PC-3 (cell line): ENCODE data around the gene STXBP1. TPM values are rescaled to one million over a fixed set of nuclear protein-coding genes. Genes with fewer than 3 reads are reported as not detected.

Experiments
- ATAC-seq: fragments of 200-7000 bp; cut with Tn5 transposase; 2 replicates; pipeline ENCODE4 v1.9.1; 2020; ENCODE audit warnings: mild to moderate bottlenecking, moderate library complexity
- BruUV-seq: library from RNA; stranded (reverse); fragments of 400-500 nt; replicated peaks from 2 replicates; lab custom pipeline; 2021; lab: Mats Ljungman, UMichigan
- CTCF ChIA-PET: fragments of 300-600 bp; sonication (Branson Sonifier 250); formaldehyde crosslinking; loops from one replicate; lab custom pipeline; 2022; ENCODE audit warnings: antibody characterized with exemption; lab: Charles Lee
- POLR2A ChIA-PET: fragments of 300-600 bp; sonication (Branson Sonifier 250); formaldehyde crosslinking; loops from one replicate; lab custom pipeline; 2022; ENCODE audit warnings: antibody characterized with exemption; ENCODE audit not compliant: unreplicated experiment; lab: Charles Lee
- DNase-seq: peaks from one replicate; pipeline ENCODE4 v3.0.0-alpha.2; 2015
- H2AFZ ChIP-seq: fragments of 300-600 bp; sonication (generic); 2 replicates; pipeline ENCODE4 v1.6.0; 2016; ENCODE audit warnings: antibody characterized with exemption, low read length
- H3F3A ChIP-seq: fragments of 300-600 bp; sonication (generic); one replicate; pipeline ENCODE4 v1.6.0; 2017; ENCODE audit warnings: antibody characterized with exemption, low read length, control low read depth, mild to moderate bottlenecking; ENCODE audit not compliant: unreplicated experiment
- H3K27ac ChIP-seq: fragments of 300-600 bp; sonication (generic); 2 replicates; pipeline ENCODE4 v1.5.1; 2016; ENCODE audit warnings: mild to moderate bottlenecking, low read length
- H3K27me3 ChIP-seq: fragments of 300-600 bp; sonication (generic); 2 replicates; pipeline ENCODE4 v1.6.1; 2016; ENCODE audit warnings: low read length, mixed read lengths
- H3K36me3 ChIP-seq: fragments of 300-600 bp; sonication (generic); 2 replicates; pipeline ENCODE4 v1.6.1; 2016; ENCODE audit warnings: low read depth, mixed run types, low read length, mixed read lengths
- H3K4me1 ChIP-seq: fragments of 300-600 bp; sonication (generic); 2 replicates; pipeline ENCODE4 v1.5.1; 2016; ENCODE audit warnings: low read length; ENCODE audit not compliant: insufficient read depth
- H3K4me2 ChIP-seq: fragments of 300-600 bp; sonication (generic); 2 replicates; pipeline ENCODE4 v1.6.0; 2016; ENCODE audit warnings: low read length
- H3K4me3 ChIP-seq: fragments of 300-600 bp; sonication (generic); 2 replicates; pipeline ENCODE4 v1.5.1; 2016; ENCODE audit warnings: mild to moderate bottlenecking, low read length, mixed read lengths
- H3K79me2 ChIP-seq: fragments of 300-600 bp; sonication (generic); 2 replicates; pipeline ENCODE4 v1.6.1; 2017; ENCODE audit warnings: low read length, mixed read lengths
- H3K9ac ChIP-seq: fragments of 300-600 bp; sonication (generic); 2 replicates; pipeline ENCODE4 v1.6.0; 2016; ENCODE audit warnings: mild to moderate bottlenecking, low read length
- H3K9me2 ChIP-seq: fragments of 300-600 bp; sonication (generic); replicated peaks from 2 replicates; pipeline ENCODE4 v1.6.1; 2016; ENCODE audit warnings: mixed run types, low read length, mixed read lengths
- H3K9me3 ChIP-seq: fragments of 300-600 bp; sonication (generic); 2 replicates; pipeline ENCODE4 v1.6.1; 2016; ENCODE audit warnings: low read length, mixed read lengths
- H4K20me1 ChIP-seq: fragments of 300-600 bp; sonication (generic); 2 replicates; pipeline ENCODE4 v1.6.1; 2016; ENCODE audit warnings: low read length, mixed read lengths
- EZH2 ChIP-seq: fragments of 300-600 bp; sonication (generic); IDR thresholded peaks from one replicate; pipeline ENCODE4 v1.6.1; 2017; ENCODE audit warnings: antibody characterized with exemption, mild to moderate bottlenecking, low read length; ENCODE audit not compliant: unreplicated experiment
- EZH2phosphoT487 ChIP-seq: fragments of 300-600 bp; sonication (generic); IDR thresholded peaks from 2 replicates; pipeline ENCODE4 v1.6.1; 2018; ENCODE audit warnings: mild to moderate bottlenecking, antibody characterized with exemption, low read length, borderline replicate concordance
- intact Hi-C: fragments of 100-400 bp; cut with micrococcal nuclease; formaldehyde crosslinking; loops from 2 replicates; pipeline ENCODE4 v1.9.0; 2023
- total RNA-seq: library from RNA; depleted of rRNA; stranded (reverse); fragments of >200 nt; gene quantifications from 2 replicates; pipeline ENCODE4 v1.2.3, GENCODE V29; 2014
- TF ChIP-seq, protein P1 (sequence below): fragments of 300-600 bp; sonication (generic); conservative IDR thresholded peaks from 2 replicates; pipeline ENCODE4 v1.5.1; 2017; ENCODE audit warnings: antibody characterized with exemption, low read depth, mild to moderate bottlenecking, low read length

Gene STXBP1
- total RNA-seq, 1 experiment from 2014 or later: 9.1 TPM

DNA sequence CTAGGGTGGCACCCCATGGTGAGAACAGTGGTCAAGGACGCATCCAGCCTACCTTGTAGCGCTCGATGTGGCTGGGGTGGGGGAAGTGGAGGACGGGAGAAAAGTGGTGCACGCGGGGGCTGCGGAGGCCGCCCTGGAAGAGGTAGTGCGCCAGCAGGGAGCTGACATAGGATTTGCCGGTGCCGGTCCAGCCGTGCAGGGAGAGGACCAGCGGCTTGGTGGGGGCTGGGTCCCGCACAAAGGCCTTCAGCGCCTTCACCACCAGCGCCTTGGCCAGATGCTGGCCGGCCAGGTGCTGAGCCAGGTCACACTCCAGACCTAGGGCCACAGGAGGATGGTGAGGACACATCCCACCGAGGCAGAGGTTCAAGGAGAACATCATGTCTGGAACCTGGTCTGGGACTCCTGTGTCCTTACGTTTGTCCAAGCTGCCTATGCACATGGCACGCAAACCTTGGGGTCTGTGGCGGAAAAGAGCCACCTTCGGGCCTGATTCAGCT lies 122.2 kb downstream of the STXBP1 start:
- H3K4me1 ChIP-seq: peaks cover 8% of the 10 kb centered on the region
- H2AFZ ChIP-seq: peak overlapping the region; percentile 83
- intact Hi-C loops: loop anchor here (1.0 to 2.0 kb wide), 3 partner anchors 27 to 187 kb away; no protein-coding TSS in a partner anchor
- no peaks in the 10 kb centered on the region for H3F3A ChIP-seq
- TF ChIP-seq EZH2 (no peak), EZH2phosphoT487 (no peak)
- TF ChIP-seq, protein P1, sequence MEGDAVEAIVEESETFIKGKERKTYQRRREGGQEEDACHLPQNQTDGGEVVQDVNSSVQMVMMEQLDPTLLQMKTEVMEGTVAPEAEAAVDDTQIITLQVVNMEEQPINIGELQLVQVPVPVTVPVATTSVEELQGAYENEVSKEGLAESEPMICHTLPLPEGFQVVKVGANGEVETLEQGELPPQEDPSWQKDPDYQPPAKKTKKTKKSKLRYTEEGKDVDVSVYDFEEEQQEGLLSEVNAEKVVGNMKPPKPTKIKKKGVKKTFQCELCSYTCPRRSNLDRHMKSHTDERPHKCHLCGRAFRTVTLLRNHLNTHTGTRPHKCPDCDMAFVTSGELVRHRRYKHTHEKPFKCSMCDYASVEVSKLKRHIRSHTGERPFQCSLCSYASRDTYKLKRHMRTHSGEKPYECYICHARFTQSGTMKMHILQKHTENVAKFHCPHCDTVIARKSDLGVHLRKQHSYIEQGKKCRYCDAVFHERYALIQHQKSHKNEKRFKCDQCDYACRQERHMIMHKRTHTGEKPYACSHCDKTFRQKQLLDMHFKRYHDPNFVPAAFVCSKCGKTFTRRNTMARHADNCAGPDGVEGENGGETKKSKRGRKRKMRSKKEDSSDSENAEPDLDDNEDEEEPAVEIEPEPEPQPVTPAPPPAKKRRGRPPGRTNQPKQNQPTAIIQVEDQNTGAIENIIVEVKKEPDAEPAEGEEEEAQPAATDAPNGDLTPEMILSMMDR: no peak; the same call in 1 of the 2 replicates
- no peaks in the 10 kb centered on the region for H4K20me1 ChIP-seq
- peak overlapping the region; percentile 84 for H3K4me3 ChIP-seq
- H3K36me3 ChIP-seq: no peaks in the 10 kb centered on the region
- H3K9ac ChIP-seq: peak overlapping the region; percentile 71; the same call in 1 of the 2 replicates
- no peaks in the 10 kb centered on the region for H3K79me2 ChIP-seq
- no peaks in the 10 kb centered on the region for H3K9me3 ChIP-seq
- ATAC-seq (no peak), DNase-seq (no peak)
- H3K27me3 ChIP-seq: no peaks in the 10 kb centered on the region
- H3K27ac ChIP-seq: no peak overlapping the region
- ChIA-PET CTCF (interaction anchor here (0.6 to 1.6 kb wide), 11 partner anchors 19 to 311 kb away, joined by 3 to 19 read pairs (median 7); partner anchors contain the start of genes CDK9, PTRH1 and TTC16), POLR2A (interaction anchor here (0.8 to 1.2 kb wide), 2 partner anchors 13 to 127 kb away, joined by 3 to 6 read pairs; no protein-coding TSS in a partner anchor)
- no TSS peak for BruUV-seq
- H3K9me2 ChIP-seq: no peaks in the 10 kb centered on the region
- peak overlapping the region; percentile 94 for H3K4me2 ChIP-seq

DNA sequence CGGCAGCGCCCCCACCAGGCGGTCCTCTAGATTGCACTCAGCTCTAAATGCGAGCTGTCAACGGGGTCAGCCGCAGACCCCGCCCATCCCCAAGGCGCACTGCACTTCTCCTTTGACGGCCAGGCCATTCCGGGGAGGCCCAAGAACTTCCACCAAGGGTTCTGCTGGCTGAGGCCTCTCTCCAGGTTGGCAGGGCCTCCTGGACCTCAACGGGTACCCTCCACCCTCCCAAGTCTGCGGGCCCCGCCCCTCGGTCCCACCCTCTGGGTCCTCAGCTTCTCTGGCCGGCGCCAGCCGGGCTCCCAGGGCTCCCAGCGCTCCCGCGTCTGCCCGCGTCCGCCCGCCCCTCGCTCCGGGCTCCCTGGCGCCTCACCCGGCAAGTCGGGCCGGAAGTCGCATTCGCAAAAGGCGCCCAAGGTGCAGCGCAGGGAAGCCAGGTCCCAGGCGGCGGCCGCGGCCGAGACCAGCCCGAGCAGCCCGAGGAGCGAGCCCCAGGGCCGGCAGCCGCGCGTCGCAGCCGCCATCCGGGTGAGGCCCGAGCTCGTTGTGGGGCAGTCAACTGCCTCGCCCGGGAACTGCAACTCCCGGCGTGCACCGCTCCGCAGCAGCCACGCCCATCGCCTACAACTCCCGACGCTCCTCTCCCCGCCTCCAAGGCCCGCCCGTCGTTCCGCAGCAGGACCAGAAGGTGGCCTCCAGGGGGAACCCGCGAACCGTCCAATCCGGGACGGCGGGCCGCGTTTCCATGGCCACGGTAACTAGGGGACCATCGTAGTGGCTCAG lies 122.9 kb downstream of the STXBP1 start, which contains the start of gene TOR2A:
Gene TOR2A, minus strand, starts transcription at position 548 of the 783 bp plus-strand sequence. Its CDS starts 24 bp downstream, at position 524.
- CTCF ChIA-PET: interaction anchor here (0.5 to 1.6 kb wide), 17 partner anchors 12 to 579 kb away, joined by 3 to 19 read pairs (median 5); partner anchors contain the start of genes CDK9, PTRH1, STXBP1 and TTC16
- peak within 1 kb of the TSS; percentile 83 for H2AFZ ChIP-seq
- no peaks in the 10 kb centered on the region for H3K9me2 ChIP-seq
- H3K27me3 ChIP-seq: no peaks in the 10 kb centered on the region
- TF ChIP-seq EZH2phosphoT487: no peak
- TF ChIP-seq, protein P1: peak; percentile 86
- no peaks in the 10 kb centered on the region for H4K20me1 ChIP-seq
- POLR2A ChIA-PET: interaction anchor here (0.8 to 1.2 kb wide), 3 partner anchors 13 to 127 kb away, joined by 3 to 6 read pairs (median 3); no protein-coding TSS in a partner anchor
- peak; percentile 96 for ATAC-seq
- no peaks in the 10 kb centered on the region for H3K9me3 ChIP-seq
- peaks cover 8% of the 10 kb centered on the region for H3K4me1 ChIP-seq
- no peaks in the 10 kb centered on the region for H3K79me2 ChIP-seq
- peak within 1 kb of the TSS; percentile 39 for H3K27ac ChIP-seq
- H3K4me2 ChIP-seq: peak within 1 kb of the TSS; percentile 94
- no peaks in the 10 kb centered on the region for H3F3A ChIP-seq
- peak within 1 kb of the TSS; percentile 84 for H3K4me3 ChIP-seq
- peak within 1 kb of the TSS; percentile 71 for H3K9ac ChIP-seq
- BruUV-seq: no TSS peak
- H3K36me3 ChIP-seq: no peaks in the 10 kb centered on the region
- intact Hi-C loops: loop anchor here (1.0 to 2.0 kb wide), 4 partner anchors 28 to 186 kb away; no protein-coding TSS in a partner anchor
- peak; percentile 93 for DNase-seq
